Nephron (organoid): ENCODE measurements around the gene POLR2J.
"Not testable (repeated sequence)": the region's sequence is repeated elsewhere in the genome, so short reads cannot be mapped to it uniquely, and the experiment has no call there.

Experiments used
- H3K27ac Mint-ChIP-seq, 3 experiments: 2 replicates each; pipeline ENCODE4 v1.8.0; 2020; ENCODE audit warnings: mixed read lengths in 3 of 3, mild to moderate bottlenecking in 2 of 3, moderate library complexity in 1 of 3
- H3K27me3 Mint-ChIP-seq: 2 replicates; pipeline ENCODE4 v1.8.0; 2021; ENCODE audit warnings: low read depth, mild to moderate bottlenecking, moderate library complexity, mixed read lengths
- H3K36me3 Mint-ChIP-seq: 2 replicates; pipeline ENCODE4 v1.8.0; 2020; ENCODE audit warnings: low read depth, mixed read lengths
- H3K4me1 Mint-ChIP-seq: 2 replicates; pipeline ENCODE4 v1.8.0; 2020; ENCODE audit warnings: mixed read lengths
- H3K4me3 Mint-ChIP-seq, 3 experiments: 2 replicates each; pipeline ENCODE4 v1.8.0; 2020; ENCODE audit warnings: mild to moderate bottlenecking in 3 of 3, mixed read lengths in 3 of 3, moderate library complexity in 2 of 3
- H3K9me3 Mint-ChIP-seq: 2 replicates; pipeline ENCODE4 v1.8.0; 2020; ENCODE audit warnings: mixed read lengths
- CTCF ChIP-seq, 3 experiments: fragments of 200-600 bp; sonication (generic); IDR thresholded peaks; one replicate each; pipeline ENCODE4 v1.5.0; 2021; ENCODE audit warnings: antibody characterized with exemption in 3 of 3; ENCODE audit not compliant: unreplicated experiment in 3 of 3

POLR2J gene

GRCh38 chr7:102459221-102459844, 19.4 kb downstream of the POLR2J start:
- TF ChIP-seq CTCF (IDR thresholded peaks at IDR 0.05; ENCODE audit: unreplicated experiment in 3 of 3): no peak
- H3K27ac Mint-ChIP-seq: no peak overlapping the region
- H3K4me1 Mint-ChIP-seq: peaks cover 8% of the 10 kb centered on the region
- peaks cover 23% of the 10 kb centered on the region for H3K36me3 Mint-ChIP-seq
- H3K27me3 Mint-ChIP-seq: no peaks in the 10 kb centered on the region
- H3K9me3 Mint-ChIP-seq: no peaks in the 10 kb centered on the region
- no peak overlapping the region for H3K4me3 Mint-ChIP-seq

GRCh38 chr7:102457352-102457924, 21.3 kb downstream of the POLR2J start:
- peaks cover 17% of the 10 kb centered on the region for H3K36me3 Mint-ChIP-seq
- H3K4me3 Mint-ChIP-seq: no peak overlapping the region
- H3K27ac Mint-ChIP-seq: no peak overlapping the region
- no peaks in the 10 kb centered on the region for H3K9me3 Mint-ChIP-seq
- no peak for TF ChIP-seq CTCF (IDR thresholded peaks at IDR 0.05; ENCODE audit: unreplicated experiment in 3 of 3)
- no peaks in the 10 kb centered on the region for H3K4me1 Mint-ChIP-seq
- no peaks in the 10 kb centered on the region for H3K27me3 Mint-ChIP-seq

- H3K36me3 Mint-ChIP-seq: peaks cover 16% of the 10 kb centered on the region
- H3K4me1 Mint-ChIP-seq: no peaks in the 10 kb centered on the region
- no peaks in the 10 kb centered on the region for H3K9me3 Mint-ChIP-seq
- no peaks in the 10 kb centered on the region for H3K27me3 Mint-ChIP-seq
- no peak for TF ChIP-seq CTCF (IDR thresholded peaks at IDR 0.05; ENCODE audit: unreplicated experiment in 3 of 3)
- H3K4me3 Mint-ChIP-seq: no peak overlapping the region
- no peak overlapping the region for H3K27ac Mint-ChIP-seq
Observed at GRCh38 chr7:102456327-102456726, 22.4 kb downstream of the POLR2J start.

- Mint-ChIP-seq H3K27ac (no peak overlapping the region), H3K4me3 (no peak overlapping the region), H3K36me3 (peaks cover 14% of the 10 kb centered on the region), H3K4me1 (no peaks in the 10 kb centered on the region), H3K9me3 (no peaks in the 10 kb centered on the region), H3K27me3 (no peaks in the 10 kb centered on the region)
- no peak for TF ChIP-seq CTCF (IDR thresholded peaks at IDR 0.05; ENCODE audit: unreplicated experiment in 3 of 3)
Observed at GRCh38 chr7:102455596-102455995, 23.1 kb downstream of the POLR2J start.

GRCh38 chr7:102454932-102455331, 23.8 kb downstream of the POLR2J start:
- not testable (repeated sequence) for H3K27me3 Mint-ChIP-seq, H3K9me3 Mint-ChIP-seq, H3K27ac Mint-ChIP-seq, H3K4me3 Mint-ChIP-seq, H3K4me1 Mint-ChIP-seq
- peaks cover 13% of the 10 kb centered on the region for H3K36me3 Mint-ChIP-seq

- Mint-ChIP-seq H3K36me3 (peaks cover 13% of the 10 kb centered on the region), H3K27me3 (no peaks in the 10 kb centered on the region), H3K27ac (no peak overlapping the region), H3K4me3 (no peak overlapping the region), H3K4me1 (no peaks in the 10 kb centered on the region), H3K9me3 (no peaks in the 10 kb centered on the region)
- no peak for TF ChIP-seq CTCF (IDR thresholded peaks at IDR 0.05; ENCODE audit: unreplicated experiment in 3 of 3)
Observed at GRCh38 chr7:102454468-102454867, 24.3 kb downstream of the POLR2J start.
